Activated T-helper 1 cell treated with Interleukin-2 at 50 U/mL for 16 hours (primary cell): Measurements from ENCODE around the gene TUT1.
"Not testable (repeated sequence)": the region's sequence is repeated elsewhere in the genome, so short reads cannot be mapped to it uniquely, and the experiment has no call there.

Experiments used
- DNase-seq: peaks from one replicate; pipeline ENCODE4 v3.0.0-alpha.2; 2020; ENCODE audit warnings: low read depth

Gene TUT1

DNA sequence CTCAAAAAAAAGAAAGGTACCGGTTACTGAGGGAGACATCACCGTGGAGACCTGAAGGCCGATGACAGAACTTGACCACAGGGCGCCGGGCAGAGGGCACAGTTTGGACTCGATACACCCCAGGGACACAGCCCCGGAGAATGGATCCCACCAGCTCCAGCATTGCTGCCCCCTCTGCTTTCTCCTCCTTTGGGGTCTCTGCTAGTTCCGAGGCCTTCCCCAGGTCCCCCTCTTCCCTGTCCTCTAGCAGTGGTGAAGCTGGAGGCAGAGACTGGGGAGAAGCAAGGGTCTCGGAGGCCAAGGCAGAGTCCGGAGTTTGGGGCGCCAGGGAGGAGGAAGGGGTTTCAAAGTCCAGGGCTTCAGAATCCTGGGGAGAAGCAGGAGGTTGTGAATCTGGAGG lies 12.8 kb downstream of the TUT1 start:
- DNase-seq: no peak

DNA sequence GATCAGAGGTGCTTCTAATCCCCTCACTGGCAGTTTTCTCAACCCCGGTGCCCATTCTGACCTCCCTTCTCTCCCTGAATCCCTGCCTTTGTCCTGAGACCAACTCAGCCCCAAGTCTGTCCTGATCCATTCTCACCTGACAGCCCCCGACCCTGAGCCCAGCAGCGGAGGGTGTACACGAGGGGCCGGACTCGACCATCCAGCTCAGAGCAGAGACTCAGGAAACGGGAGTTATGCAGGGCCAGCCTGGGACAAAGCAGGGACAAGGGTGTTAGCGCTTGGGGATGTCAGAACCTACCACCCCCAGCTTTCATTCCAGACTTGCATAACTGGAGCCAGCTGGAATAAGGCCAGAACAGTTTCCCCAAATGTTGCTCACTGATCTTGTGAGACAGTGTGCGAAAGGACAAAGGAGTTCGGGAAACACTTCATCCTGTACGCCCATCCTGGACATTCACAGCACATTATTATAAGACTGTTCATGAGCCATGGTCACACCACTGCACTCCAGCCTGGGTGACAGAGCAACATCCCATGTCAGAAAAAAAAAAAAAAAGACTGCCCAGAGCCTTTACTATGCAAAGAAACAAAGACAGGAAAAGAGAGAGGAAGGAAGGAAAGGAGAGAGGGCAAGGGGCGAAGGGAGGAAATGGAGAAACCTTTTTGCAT lies 14.1 kb downstream of the TUT1 start:
- no peak for DNase-seq

DNA sequence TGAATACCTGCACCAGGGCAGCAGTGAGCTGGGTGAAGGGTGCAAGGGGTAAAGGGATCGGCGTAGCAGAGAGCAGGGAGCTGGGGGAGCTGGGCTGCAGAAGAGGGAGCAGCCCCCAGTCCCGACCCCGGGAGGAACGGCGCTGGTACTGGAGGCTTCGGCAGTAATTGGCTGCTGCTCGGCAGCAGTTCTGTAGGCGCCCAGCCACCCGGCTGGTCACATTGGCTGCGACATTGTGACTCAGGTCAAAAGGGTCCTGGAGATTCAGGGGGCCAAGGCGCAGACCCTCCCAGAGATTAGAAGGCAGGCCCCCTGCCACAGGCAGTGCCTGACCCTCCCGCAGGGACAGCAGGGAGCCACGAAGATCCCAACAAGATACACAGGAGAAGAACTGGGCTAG lies 15.5 kb downstream of the TUT1 start:
- no peak for DNase-seq

DNA sequence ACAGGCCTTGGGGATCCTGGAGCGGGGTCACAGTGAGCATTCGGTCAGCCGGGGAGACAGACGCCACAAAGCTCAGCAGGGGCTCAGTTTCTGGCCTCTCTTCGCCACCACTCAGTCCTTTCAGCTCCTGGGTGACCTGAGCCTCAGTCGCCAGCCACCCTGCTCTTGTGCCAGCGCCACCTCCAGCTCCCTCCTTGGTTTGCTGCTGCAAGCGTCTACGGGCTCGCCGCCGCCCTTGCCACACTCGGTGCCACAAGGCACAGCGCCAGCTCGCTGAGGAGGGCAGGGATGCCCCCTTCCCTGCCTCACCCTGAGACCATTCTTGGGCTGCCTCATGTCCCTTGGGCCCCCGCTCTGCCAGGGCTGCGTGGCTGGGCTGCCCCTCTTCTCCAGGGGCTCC lies 16.2 kb downstream of the TUT1 start:
- DNase-seq: no peak

DNA sequence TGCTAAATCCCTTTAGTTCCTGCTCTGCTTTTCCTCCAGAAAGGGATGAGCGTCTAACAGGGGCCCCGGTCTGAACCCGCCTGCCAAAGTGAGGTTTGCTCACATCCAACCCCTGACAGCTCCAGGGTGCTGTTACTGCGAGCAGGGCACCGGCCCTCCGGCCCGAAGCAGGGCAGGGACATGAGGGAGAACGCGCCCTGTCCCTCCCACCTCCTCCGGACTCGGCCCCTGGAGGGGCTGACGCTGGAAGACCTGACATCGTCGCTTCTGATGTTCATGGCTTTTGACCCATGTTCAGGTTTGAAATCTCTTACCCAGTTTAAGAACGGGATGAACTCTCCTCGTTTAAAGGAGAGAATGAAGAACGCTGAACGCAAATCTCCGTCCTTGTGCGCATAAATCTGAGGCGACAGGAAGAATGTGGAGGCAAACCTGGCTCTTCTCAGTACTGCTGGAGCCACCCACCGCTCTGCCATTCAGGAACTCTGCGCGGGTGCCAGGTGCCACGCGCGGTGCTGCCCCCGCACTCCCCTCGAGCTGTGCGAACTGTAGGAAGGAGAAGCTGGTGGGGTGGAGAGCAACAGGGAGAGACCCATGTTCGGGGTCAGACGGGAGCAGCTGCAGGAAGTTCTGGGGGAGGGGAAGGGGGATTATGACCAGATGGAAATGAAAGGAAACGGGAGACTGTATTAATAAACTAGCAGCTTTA lies 16.8 kb downstream of the TUT1 start:
- DNase-seq: no peak

DNA sequence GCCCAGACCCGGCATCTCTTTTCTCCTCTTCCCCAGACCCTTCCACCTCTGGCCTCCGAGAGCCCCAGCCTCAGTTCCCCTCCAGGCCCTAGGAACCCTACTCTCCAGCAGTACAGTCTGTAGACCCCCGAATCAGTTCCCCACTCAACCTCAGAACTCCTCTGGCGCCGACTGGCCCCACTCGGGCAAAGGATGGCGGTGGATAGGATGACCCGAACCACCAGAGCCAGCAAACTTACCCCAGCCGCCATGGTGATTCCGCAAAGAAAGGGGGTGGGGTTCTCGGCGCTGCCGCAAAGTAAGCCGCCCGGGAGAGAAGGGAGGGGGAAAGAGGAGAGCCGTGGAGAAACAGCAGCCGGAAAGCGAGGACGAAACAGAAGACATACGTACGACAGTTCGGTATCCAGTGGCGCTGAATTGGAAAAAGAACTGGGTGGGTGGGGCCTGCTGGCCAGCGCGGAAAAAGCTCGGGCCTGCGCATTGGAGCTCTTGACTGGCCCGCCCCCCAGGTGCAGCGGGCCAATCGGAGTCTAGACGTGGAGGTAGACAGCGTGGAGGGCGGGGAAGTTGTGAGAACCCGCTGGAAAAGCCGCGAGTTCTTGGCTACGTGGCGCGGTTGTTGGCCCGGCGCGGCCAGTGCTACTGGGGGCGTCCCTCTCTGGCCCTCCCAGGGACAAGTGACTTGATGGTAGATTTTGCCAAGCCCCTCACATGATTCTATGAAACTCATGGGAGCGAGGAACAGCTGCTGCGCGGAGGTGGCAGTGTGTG lies 17.5 kb downstream of the TUT1 start, which contains the start of gene EEF1G:
EEF1G (minus strand) TSS at position 300 of the 771 bp plus-strand sequence; CDS start at position 251, 49 bp downstream.
- DNase-seq: peak; percentile 98

DNA sequence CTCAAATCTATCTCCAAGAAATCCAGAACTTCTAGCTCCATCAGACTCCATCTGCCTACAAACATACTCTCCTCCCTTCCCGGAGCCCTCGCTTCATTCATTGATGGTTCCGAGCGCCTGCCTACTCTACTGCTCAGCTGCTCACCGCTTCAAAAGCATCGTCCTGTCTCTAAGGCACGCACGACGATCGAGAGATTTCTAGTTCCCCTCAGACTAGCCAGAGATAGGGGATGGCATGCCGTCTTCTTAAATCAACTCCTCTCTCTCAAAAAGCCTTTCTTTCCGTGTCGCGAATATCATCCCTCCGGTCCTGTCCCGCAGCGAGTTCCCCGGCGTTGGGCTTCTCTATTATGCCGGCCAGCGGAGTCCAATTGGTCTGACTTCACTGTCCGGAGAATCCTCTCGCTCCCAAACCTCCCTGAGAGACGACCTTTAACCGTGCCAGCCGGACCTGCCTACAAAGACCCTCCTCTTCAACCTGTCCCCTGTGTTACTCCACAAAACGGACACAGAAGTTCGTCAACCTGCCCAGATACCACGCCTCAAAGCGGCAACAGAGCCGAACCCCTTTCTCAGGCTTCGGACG lies 18.2 kb downstream of the TUT1 start:
- no peak for DNase-seq

DNA sequence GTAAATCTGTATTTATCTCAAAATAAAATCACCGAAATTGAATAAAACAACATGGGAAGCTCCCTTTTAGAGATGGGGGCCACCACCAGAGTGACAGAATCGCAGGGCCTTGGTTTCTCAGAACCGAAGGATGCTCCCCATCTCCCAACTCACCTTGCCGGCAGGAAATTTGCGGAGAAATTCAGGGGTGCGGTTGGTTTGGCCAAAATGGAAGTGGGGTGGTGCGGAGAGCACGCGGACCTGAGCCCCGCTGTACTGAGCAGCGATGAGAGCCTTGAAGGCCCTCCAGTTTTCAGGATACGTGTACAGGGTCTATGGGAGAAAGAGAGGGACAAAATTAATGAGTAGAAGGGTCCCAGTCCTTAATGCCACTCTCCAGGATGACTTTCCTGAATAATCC lies 18.9 kb downstream of the TUT1 start:
- DNase-seq: no peak

DNA sequence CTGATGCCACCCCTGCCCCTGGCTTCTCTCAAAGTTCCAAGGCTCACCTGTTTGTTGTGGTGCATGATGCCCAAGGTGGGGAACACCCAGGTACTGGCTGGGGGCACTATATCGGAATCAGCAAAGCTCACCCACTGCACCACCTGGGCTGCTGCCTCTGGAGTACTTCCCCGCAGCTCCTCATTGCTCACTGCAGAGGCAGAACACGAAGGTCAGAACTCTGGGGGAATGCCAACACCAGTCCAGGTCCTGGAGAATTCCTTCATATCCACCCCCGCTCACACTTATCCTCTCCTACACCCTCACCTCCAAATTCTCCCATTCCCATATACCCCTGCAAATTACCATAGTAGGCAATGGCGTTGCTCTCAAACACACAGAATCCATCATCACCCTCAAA lies 19.8 kb downstream of the TUT1 start:
- DNase-seq: not testable (repeated sequence)

DNA sequence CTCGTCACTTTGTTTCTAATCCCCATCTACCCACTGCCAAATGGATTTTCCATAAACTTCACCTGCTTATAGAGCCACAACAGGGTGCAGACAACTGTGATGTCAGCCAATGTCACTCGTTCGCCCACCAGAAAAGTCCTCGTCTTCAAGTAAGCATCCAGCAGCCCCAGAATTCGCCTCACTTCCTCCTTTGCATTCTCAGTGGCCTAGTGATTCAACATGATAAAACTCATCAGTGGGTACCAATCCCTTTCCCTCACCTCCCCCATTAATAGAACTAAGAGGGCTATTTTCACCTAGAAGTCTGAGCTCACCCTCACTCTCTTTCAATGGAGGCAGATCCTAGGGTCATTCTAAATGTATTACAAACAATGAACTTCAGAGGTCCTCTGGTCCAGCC lies 20.4 kb downstream of the TUT1 start:
- DNase-seq: not testable (repeated sequence)

DNA sequence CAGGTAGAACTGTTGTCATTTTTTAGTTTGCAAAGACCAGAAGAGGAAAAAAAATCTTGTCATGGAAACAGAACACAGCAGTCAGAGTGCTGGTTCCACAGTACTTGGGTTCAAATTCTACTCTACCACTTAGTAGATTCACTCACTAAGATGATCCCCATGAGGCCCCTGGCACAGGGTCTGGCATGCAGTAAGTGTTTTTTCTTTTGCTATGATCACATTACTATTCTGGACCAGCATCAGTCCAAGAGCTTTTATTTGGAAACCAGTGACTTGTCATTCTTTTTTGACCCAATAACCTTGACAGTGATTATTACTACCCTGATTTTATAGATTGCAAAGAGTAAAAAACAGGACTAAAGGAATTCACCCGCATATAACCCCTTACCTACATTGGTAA lies 21.7 kb downstream of the TUT1 start:
- no peak for DNase-seq

DNA sequence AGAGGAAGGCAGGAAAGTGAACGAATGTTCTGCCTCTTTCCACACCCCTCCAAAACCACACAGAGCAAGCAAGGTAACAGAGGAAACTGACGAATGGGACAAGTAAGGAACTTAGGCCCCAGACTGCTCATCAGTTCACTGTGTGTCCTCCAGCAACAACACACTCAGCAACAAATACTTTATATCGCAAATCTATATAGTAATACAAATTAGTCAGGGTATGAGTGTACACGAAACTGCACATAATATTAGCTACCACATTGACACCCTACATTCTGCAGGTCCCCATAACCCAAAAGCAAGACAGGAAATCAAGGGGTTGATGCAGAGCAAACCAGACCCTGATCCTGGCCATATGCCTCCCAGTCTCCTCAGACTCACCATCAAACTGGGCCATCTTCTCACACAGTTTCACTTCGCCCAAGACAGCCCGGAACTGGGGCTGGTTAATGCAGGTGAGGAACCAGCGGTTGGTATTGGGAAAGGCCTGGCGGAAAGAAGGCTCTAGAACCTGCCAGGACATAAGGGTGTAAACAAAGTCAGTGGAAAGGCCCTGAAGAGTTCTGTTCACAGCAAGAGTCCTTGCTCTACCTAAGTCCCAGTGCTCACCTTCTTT lies 24.2 kb downstream of the TUT1 start:
- no peak for DNase-seq

DNA sequence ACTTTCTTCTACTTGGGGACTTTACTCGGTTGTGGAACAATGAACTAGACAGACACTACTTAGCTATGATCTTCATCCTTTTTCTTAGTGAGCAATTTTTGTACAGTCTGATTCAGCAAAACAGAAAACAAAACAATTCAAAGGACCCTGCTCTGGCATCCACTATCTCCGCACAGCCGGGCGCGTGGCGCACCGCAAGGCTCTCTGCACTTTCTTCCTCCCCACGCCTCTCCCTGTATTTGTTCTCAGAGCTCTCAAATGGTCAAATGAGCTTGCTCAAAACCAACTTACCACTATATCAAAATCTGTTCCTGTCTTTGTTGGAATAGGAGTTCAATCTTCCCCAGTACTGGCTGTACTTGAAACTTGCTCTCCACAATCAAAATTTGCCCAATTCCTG lies 25.1 kb downstream of the TUT1 start:
- no peak for DNase-seq

DNA sequence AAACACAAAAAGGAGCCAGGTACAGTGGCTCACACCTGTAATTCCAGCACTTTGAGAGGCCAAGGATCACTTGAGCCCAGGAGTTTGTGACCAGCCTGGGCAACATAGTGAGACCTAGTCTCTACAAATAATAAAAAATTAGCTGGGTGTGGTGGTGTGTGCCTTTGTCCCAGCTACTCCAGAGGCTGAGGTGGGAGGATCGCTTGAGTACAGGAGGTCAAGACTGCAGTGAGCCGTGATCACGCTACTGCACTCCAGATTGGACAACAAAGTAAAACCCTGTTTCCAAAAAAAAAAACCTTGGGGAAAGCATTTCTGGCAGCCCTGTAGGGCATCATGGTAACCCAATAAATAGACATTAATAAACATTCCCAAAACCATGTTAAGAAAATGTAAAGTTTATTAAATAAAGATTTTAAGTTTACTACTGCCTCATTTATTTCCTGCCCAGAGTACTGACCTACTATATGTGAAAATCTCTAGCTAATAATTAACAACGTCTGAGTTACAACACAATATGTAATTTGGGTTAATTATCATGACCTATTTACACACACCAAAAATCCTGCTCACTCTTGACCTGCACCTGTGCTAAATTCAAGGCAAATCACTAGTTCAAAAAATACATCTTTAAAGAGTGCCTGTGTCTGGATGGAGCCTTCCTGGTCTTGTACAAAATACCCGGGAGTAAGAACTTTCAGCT lies 26.1 kb downstream of the TUT1 start:
- DNase-seq: no peak

DNA sequence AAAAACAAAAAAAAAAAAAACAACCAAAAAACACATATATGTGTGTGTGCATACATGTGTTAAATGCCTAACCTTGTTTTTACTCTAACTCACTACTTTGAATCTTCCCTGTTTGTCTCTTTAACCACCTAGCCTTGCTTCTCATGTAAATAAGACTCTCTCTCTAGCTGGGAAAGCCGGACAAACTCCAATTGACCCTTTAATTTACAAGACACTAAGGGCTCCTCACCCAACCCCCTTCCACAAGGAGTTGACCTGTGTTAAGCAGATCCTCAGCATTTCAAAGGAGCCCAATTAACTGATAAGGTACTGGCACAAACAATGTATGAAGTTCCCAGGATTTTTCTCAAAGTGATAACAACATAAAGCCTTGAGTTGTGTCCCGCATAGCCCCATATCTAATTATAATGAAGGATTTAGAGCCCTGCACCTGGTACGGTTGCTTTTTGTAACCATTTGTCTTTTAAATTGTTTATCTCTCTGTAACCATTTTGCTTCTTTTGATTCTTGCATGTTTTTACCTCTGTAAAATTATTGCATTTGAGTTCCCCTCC lies 29.6 kb downstream of the TUT1 start:
- DNase-seq: not testable (repeated sequence)

DNA sequence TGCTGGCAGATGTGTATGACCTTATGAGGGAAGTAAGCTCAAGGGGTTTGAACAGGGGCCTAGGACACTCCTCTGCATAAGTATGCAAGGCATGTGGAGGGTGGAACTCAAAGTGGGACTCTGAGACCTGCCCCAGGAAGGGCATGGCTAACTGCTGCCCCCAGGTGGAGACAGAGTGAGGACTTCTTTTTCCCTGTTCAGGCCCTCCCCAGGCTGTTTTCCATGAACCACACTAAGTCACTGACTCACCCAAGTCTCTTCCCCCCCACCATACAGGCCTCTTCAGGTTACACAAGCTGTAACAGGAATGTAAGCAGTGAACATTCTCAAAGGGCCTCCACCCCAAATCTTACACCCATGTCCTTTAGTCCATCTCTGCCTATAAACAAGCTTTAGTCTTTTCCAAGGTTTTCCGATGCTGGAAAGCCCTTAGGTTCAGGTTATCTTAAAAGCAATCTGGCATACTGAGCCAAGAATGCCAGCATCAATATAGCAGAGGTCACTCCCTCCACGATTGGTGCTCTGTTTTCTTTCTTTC lies 30.7 kb downstream of the TUT1 start:
- DNase-seq: peak; percentile 62

DNA sequence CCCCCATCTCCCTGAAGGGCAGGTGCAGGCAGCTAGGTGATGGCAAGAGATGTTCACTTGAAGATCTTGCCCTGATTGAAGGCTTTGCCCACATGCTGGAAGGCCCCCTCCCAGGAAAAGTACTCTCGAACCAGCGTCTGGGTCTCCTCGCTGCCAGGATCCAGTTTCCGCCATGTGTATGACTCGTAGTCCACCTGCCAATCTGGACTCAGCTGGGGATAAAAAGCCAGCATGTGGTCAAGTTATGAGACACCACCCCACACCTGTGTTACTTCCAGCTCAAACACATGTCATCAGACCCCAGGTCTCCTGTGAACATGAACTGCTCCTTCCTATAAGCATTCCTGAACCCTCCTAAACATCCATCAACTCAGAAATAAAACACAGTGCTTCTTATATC lies 31.7 kb downstream of the TUT1 start:
- not testable (repeated sequence) for DNase-seq

DNA sequence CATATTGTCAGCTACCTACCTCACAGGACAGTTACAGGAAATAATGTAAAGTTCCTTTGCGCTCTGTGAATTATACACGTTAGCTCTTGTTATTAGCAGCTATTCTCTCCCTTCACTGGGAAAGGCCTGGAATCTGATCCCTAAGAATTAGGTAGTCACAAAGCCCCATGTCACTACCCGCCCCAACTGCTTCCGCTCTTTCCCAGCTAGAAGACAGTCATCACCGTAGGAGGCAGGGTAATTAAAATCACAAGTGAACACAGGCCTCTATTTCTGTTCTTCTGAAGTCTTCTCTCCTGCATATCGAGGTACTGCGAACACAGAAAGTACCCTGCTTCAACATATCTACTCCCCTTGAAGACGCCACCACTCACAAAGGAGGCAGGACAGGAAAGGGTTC lies 32.1 kb downstream of the TUT1 start:
- DNase-seq: no peak

DNA sequence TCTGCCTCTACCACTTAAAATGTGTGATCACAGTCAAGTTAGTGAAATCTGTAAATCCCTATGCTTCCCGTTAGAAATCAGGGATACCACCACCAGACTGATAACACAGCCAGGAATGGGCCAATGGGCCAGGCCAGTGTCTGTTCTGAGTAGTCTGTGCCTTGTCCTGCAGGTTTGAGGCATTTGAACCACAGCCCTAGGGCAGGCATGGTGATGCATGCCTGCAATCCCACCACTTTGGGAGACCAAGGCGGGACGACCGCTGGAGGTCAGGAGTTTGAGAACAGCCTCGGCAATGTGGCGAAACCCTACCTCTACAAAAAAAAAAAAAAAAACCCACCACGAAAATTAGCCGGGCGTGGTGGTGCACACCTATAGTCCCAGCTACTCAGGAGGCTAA lies 32.7 kb downstream of the TUT1 start:
- no peak for DNase-seq

DNA sequence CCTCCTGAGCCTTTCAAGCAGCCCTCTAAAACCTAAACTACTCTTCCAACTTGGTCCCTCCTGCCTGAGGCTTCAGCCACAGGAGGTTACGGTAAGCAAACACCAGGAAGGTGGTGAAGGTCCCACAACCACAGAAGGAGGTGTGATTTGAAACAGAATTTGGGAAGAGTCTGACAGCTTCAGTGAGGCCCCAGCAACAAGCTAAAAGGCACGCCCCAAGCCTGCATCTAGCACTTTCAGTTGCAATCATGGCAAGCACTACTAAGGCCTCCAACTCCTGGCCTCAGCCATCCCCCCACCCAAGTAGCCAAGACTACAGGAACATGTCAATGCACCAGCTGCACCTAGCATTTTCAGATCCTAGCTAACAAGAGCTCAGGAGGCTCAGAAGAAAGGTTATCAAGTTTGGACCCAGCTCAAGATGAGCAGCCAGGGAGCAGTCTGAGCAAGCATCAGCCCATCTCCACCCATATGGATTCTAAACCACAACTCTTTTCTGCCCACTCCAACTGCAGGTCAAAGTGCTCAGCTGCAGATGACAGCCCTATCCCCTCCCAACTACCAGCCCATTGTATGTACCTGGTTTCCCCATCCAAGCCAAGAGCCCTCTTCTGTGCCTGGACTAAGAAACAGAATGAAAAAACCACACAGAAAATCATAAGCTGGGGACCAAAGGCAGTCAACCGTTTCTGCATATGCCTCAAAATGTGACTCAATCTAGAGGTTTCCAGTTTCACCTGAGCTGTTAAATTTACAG lies 34.3 kb downstream of the TUT1 start:
- no peak for DNase-seq
